LHCN-M2 (cell line): ENCODE measurements around the gene PLXNA4. TPM values are rescaled to one million over a fixed set of nuclear protein-coding genes. Genes with fewer than 3 reads are reported as not detected.

ENCODE experiments used
- DNase-seq: peaks from one replicate; pipeline ENCODE4 v3.0.0-alpha.2; 2012; ENCODE audit warnings: low read depth
- total RNA-seq: library from RNA; depleted of rRNA; stranded (reverse); fragments of >200 nt; gene quantifications from 2 replicates; pipeline ENCODE4 v1.2.3, GENCODE V29; 2014

Gene PLXNA4
- total RNA-seq, 1 experiment from 2014 or later: not detected

- no peak for DNase-seq
Measured at GRCh38 chr7:132319481-132319880, 256.8 kb downstream of the PLXNA4 start.

GRCh38 chr7:132318352-132319318 lies 257.6 kb downstream of the PLXNA4 start:
- peak; percentile 65 for DNase-seq

- no peak for DNase-seq
Measured at GRCh38 chr7:132317701-132318351, 258.4 kb downstream of the PLXNA4 start.

- no peak for DNase-seq
Measured at GRCh38 chr7:132312531-132313055, 263.7 kb downstream of the PLXNA4 start.

- DNase-seq: no peak
Measured at GRCh38 chr7:132311733-132312132, 264.5 kb downstream of the PLXNA4 start.

- DNase-seq: no peak
Measured at GRCh38 chr7:132309102-132309805, 267.0 kb downstream of the PLXNA4 start.

- DNase-seq: no peak
Measured at GRCh38 chr7:132307465-132307864, 268.8 kb downstream of the PLXNA4 start.

GRCh38 chr7:132300599-132301277 lies 275.5 kb downstream of the PLXNA4 start:
- no peak for DNase-seq

GRCh38 chr7:132298790-132299189 lies 277.5 kb downstream of the PLXNA4 start:
- DNase-seq: no peak

- DNase-seq: no peak
Measured at GRCh38 chr7:132296820-132297219, 279.4 kb downstream of the PLXNA4 start.

- no peak for DNase-seq
Measured at GRCh38 chr7:132295175-132295574, 281.1 kb downstream of the PLXNA4 start.

GRCh38 chr7:132292803-132293202 lies 283.5 kb downstream of the PLXNA4 start:
- DNase-seq: no peak

GRCh38 chr7:132291481-132291880 lies 284.8 kb downstream of the PLXNA4 start:
- DNase-seq: no peak

GRCh38 chr7:132290021-132290420 lies 286.2 kb downstream of the PLXNA4 start:
- DNase-seq: no peak

- DNase-seq: no peak
Measured at GRCh38 chr7:132286836-132287235, 289.4 kb downstream of the PLXNA4 start.

- no peak for DNase-seq
Measured at GRCh38 chr7:132280335-132280734, 295.9 kb downstream of the PLXNA4 start.

- DNase-seq: no peak
Measured at GRCh38 chr7:132279718-132280117, 296.6 kb downstream of the PLXNA4 start.

GRCh38 chr7:132276976-132277725 lies 299.1 kb downstream of the PLXNA4 start:
- DNase-seq: no peak

GRCh38 chr7:132276234-132276630 lies 300.0 kb downstream of the PLXNA4 start:
- DNase-seq: no peak

- DNase-seq: no peak
Measured at GRCh38 chr7:132275416-132276233, 300.6 kb downstream of the PLXNA4 start.
